HepG2 (cell line): ENCODE results near the gene STYXL1. TPM values are rescaled to one million over a fixed set of nuclear protein-coding genes. Genes with fewer than 3 reads are reported as not detected.
"Not testable (repeated sequence)": the region's sequence is repeated elsewhere in the genome, so short reads cannot be mapped to it uniquely, and the experiment has no call there.

Experiments used
- ATAC-seq: fragments of 200-7000 bp; cut with Tn5 transposase; 3 replicates; pipeline ENCODE4 v1.9.1; 2020; ENCODE audit warnings: mild to moderate bottlenecking, moderate library complexity
- BruUV-seq: library from RNA; stranded (reverse); fragments of 400-500 nt; replicated peaks from 2 replicates; lab custom pipeline; 2021; lab: Mats Ljungman, UMichigan
- CTCF ChIA-PET: fragments of 300-600 bp; formaldehyde crosslinking; extraction: SDS; loops from one replicate; lab custom pipeline; 2021; ENCODE audit warnings: low total read pairs, inconsistent platforms, low intra/inter-chr PET ratio; lab: Yijun Ruan, JAX
- POLR2A ChIA-PET: fragments of 350-600 bp; sonication (Branson Sonifier 250); formaldehyde crosslinking; loops from one replicate; lab custom pipeline; 2020; ENCODE audit warnings: antibody characterized with exemption, inconsistent platforms; lab: Yijun Ruan, JAX
- DNase-seq: peaks from one replicate; pipeline ENCODE4 v3.0.0-alpha.2; 2015; ENCODE audit warnings: low spot score
- FAIRE-seq: peaks from 3 replicates; lab custom pipeline; 2011; peaks lifted over from hg19 to GRCh38; lab: Jason Lieb, UNC
- H2AFZ ChIP-seq: one replicate; pipeline ENCODE4 v1.6.1; 2011; ENCODE audit warnings: low read length, inconsistent platforms
- H3K27ac ChIP-seq: fragments of 300-600 bp; 3 replicates; pipeline ENCODE4 v1.8.0; 2011; ENCODE audit warnings: mixed run types, mild to moderate bottlenecking, mixed read lengths, low read length, inconsistent platforms; ENCODE audit not compliant: insufficient read depth; ENCODE audit errors: extremely low read length
- H3K27me3 ChIP-seq, 2 experiments: fragments of 200-600 bp in 1 of 2; 2 replicates in 1 of 2; 3 replicates in 1 of 2; pipeline versions ENCODE4 v1.6.0 to v1.8.0; 2011; ENCODE audit warnings: low read length in 2 of 2, mild to moderate bottlenecking in 2 of 2, moderate library complexity in 2 of 2, inconsistent platforms in 1 of 2; ENCODE audit not compliant: insufficient read depth in 2 of 2, control insufficient read depth in 1 of 2
- H3K36me3 ChIP-seq, 2 experiments: fragments of 200-600 bp in 1 of 2; replicated peaks in 1 of 2; 2 replicates in 1 of 2; 3 replicates in 1 of 2; pipeline versions ENCODE4 v1.5.1 to v1.8.0; 2011; ENCODE audit warnings: low read length in 2 of 2, inconsistent platforms in 1 of 2; ENCODE audit not compliant: insufficient read depth in 2 of 2, control insufficient read depth in 1 of 2
- H3K4me1 ChIP-seq: 2 replicates; pipeline ENCODE4 v1.5.1; 2012; ENCODE audit warnings: low read length, inconsistent platforms; ENCODE audit not compliant: insufficient read depth
- H3K4me2 ChIP-seq: 2 replicates; pipeline ENCODE4 v1.6.0; 2011; ENCODE audit warnings: low read depth, low read length, inconsistent platforms
- H3K4me3 ChIP-seq, 3 experiments: fragments of 200-600 bp in 1 of 3; sonication (generic), shearing (Covaris generic) in 1 of 3; replicated peaks in 1 of 3; 2 replicates each; pipeline ENCODE4 v1.5.1; 2011 to 2016; ENCODE audit warnings: low read length in 3 of 3, inconsistent platforms in 2 of 3, low read depth in 2 of 3, mild to moderate bottlenecking in 2 of 3, control low read depth in 1 of 3, mixed read lengths in 1 of 3; ENCODE audit not compliant: insufficient read depth in 1 of 3
- H3K79me2 ChIP-seq: one replicate; pipeline ENCODE4 v1.6.1; 2011; ENCODE audit warnings: low read length, inconsistent platforms; ENCODE audit not compliant: insufficient read depth
- H3K9ac ChIP-seq: 2 replicates; pipeline ENCODE4 v1.6.0; 2011; ENCODE audit warnings: mild to moderate bottlenecking, low read depth, low read length, inconsistent platforms; ENCODE audit not compliant: insufficient read depth
- H3K9me3 ChIP-seq: 2 replicates; pipeline ENCODE4 v1.5.1; 2012; ENCODE audit warnings: mild to moderate bottlenecking, low read length
- H4K20me1 ChIP-seq: 2 replicates; pipeline ENCODE4 v1.6.0; 2011; ENCODE audit warnings: inconsistent platforms, mild to moderate bottlenecking, low read length, moderate library complexity; ENCODE audit not compliant: insufficient read depth
- ARID2 ChIP-seq: sonication (generic); formaldehyde crosslinking; IDR thresholded peaks from 2 replicates; pipeline ENCODE4 v1.8.1; 2022; ENCODE audit warnings: mild to moderate bottlenecking, missing genetic modification reagents, borderline replicate concordance
- DPF2 ChIP-seq: sonication (generic); formaldehyde crosslinking; IDR thresholded peaks from 2 replicates; pipeline ENCODE4 v1.4.0; 2020; ENCODE audit warnings: mild to moderate bottlenecking, low read depth, missing genetic modification reagents, borderline replicate concordance
- GTF2F1 ChIP-seq: fragments of 150-350 bp; IDR thresholded peaks from 2 replicates; pipeline ENCODE4 v1.6.1; 2014; ENCODE audit warnings: low read length
- JARID2 ChIP-seq: sonication (generic); formaldehyde crosslinking; IDR thresholded peaks from 2 replicates; pipeline ENCODE4 v1.8.1; 2023; ENCODE audit warnings: missing genetic modification reagents, inconsistent platforms; ENCODE audit not compliant: insufficient replicate concordance
- NR1H2 ChIP-seq: sonication (generic); formaldehyde crosslinking; IDR thresholded peaks from 2 replicates; pipeline ENCODE4 v1.8.1; 2022; ENCODE audit warnings: low read depth, missing genetic modification reagents, borderline replicate concordance
- NR2F6 ChIP-seq, 2 experiments: IDR thresholded peaks; 2 replicates each; pipeline ENCODE4 v1.6.1; 2016; ENCODE audit warnings: antibody characterized with exemption in 1 of 2, mild to moderate bottlenecking in 1 of 2
- PAWR ChIP-seq: sonication (generic); formaldehyde crosslinking; IDR thresholded peaks from 2 replicates; pipeline ENCODE4 v1.4.0; 2020; ENCODE audit warnings: missing genetic modification reagents, mild to moderate bottlenecking, borderline replicate concordance
- POLR2G ChIP-seq: fragments of 200-400 bp; formaldehyde crosslinking; IDR thresholded peaks from 2 replicates; pipeline ENCODE4 v1.6.1; 2018; ENCODE audit warnings: mild to moderate bottlenecking, low read depth, low read length, moderate library complexity
- TIGD3 ChIP-seq: sonication (generic); formaldehyde crosslinking; IDR thresholded peaks from 2 replicates; pipeline ENCODE4 v1.5.1; 2020; ENCODE audit warnings: mild to moderate bottlenecking, missing genetic modification reagents, borderline replicate concordance
- XRCC5 ChIP-seq: fragments of 200-400 bp; formaldehyde crosslinking; optimal IDR thresholded peaks from 2 replicates; pipeline ENCODE3; 2017; ENCODE audit warnings: mild to moderate bottlenecking, low read length
- ZNF451 ChIP-seq: sonication (generic); formaldehyde crosslinking; IDR thresholded peaks from 2 replicates; pipeline ENCODE4 v1.5.0; 2020; ENCODE audit warnings: mild to moderate bottlenecking, missing genetic modification reagents
- ZNF501 ChIP-seq: sonication (generic); formaldehyde crosslinking; IDR thresholded peaks from 2 replicates; pipeline ENCODE4 v1.5.1; 2020; ENCODE audit warnings: mild to moderate bottlenecking, moderate library complexity, missing genetic modification reagents
- ZNF839 ChIP-seq: sonication (generic); formaldehyde crosslinking; IDR thresholded peaks from 2 replicates; pipeline ENCODE4 v1.4.0; 2020; ENCODE audit warnings: missing genetic modification reagents, mild to moderate bottlenecking, borderline replicate concordance
- WGBS: methylation state at CpG from one replicate; pipeline ENCODE4 v1.1.6; 2017; ENCODE audit warnings: low lambda C conversion rate; 5-methylcytosine and 5-hydroxymethylcytosine counted together
- in situ Hi-C: cut with HindIII; loops from 2 replicates; pipeline ENCODE4 v1.10.0; 2017; ENCODE audit warnings: low pct_unique_long_range_greater_than_20kb; ENCODE audit not compliant: extremely low pct_ligation_motif_present
- intact Hi-C: fragments of 100-400 bp; cut with micrococcal nuclease; formaldehyde crosslinking; loops from one replicate; pipeline ENCODE4 v1.10.0; 2022; ENCODE audit not compliant: unreplicated experiment
- polyA plus RNA-seq, 8 experiments: library from polyadenylated mRNA; depleted of rRNA in 3 of 8; stranded (reverse) in 7 of 8; unstranded in 1 of 8; fragments of >200 nt; fragmentation: Illumina TruSeq in 4 of 8; extraction: Trizol in 4 of 8; gene quantifications; 2 replicates each; pipeline versions ENCODE4 v1.2.1 to v1.2.3, GENCODE V29; 2011 to 2016; ENCODE audit warnings: low read depth in 4 of 8, missing spikeins in 1 of 8, mixed read lengths in 1 of 8; ENCODE audit not compliant: insufficient read depth in 1 of 8
- total RNA-seq, 5 experiments: library from RNA; depleted of rRNA; stranded (reverse); fragments of >200 nt; fragmentation: Illumina TruSeq; extraction: Trizol; gene quantifications; 2 replicates each; pipeline ENCODE4 v1.2.3, GENCODE V29; 2016; ENCODE audit warnings: low read depth in 1 of 5
- TF ChIP-seq, protein P1 (sequence below): sonication (generic); formaldehyde crosslinking; IDR thresholded peaks from 2 replicates; pipeline ENCODE4 v1.8.0; 2022; ENCODE audit warnings: mild to moderate bottlenecking, missing genetic modification reagents; ENCODE audit not compliant: insufficient replicate concordance
- TF ChIP-seq, protein P2 (sequence below): sonication (generic); formaldehyde crosslinking; IDR thresholded peaks from 2 replicates; pipeline ENCODE4 v1.5.0; 2020; ENCODE audit warnings: mild to moderate bottlenecking, missing genetic modification reagents
- TF ChIP-seq, protein P3 (sequence below): sonication (generic); formaldehyde crosslinking; IDR thresholded peaks from 2 replicates; pipeline ENCODE4 v1.4.0; 2020; ENCODE audit warnings: missing genetic modification reagents

The STYXL1 gene
- total and polyA plus RNA-seq, 2 of the 13 experiments (the other 11 are each of a cell fraction or from before 2014, with no cell fraction given), result 23.9 to 38.3 TPM

DNA sequence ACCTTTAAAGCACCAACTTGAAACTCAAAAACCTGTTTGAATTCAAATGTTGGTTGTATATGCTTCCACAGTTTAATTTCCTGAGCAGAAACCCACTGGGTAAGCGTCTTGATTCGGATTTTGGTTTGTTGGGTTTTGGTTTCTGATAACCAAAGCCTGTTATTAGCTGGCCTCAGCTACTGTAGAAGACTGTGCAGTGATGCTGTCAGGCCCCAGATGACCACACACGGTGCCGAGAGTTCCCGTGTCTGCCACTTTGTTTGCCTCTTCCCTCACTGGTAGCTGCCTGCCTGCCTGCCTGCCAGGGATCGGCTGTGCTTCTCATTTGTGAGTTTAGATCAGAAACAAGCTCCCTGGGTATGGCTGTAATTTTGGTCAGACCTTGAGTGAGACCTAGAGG lies 5.7 kb upstream of the STYXL1 start (continued):
- TF ChIP-seq, protein P1, sequence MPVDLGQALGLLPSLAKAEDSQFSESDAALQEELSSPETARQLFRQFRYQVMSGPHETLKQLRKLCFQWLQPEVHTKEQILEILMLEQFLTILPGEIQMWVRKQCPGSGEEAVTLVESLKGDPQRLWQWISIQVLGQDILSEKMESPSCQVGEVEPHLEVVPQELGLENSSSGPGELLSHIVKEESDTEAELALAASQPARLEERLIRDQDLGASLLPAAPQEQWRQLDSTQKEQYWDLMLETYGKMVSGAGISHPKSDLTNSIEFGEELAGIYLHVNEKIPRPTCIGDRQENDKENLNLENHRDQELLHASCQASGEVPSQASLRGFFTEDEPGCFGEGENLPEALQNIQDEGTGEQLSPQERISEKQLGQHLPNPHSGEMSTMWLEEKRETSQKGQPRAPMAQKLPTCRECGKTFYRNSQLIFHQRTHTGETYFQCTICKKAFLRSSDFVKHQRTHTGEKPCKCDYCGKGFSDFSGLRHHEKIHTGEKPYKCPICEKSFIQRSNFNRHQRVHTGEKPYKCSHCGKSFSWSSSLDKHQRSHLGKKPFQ (CRISPR knock-in tag), result no peak
- no peak for TF ChIP-seq ZNF839 (CRISPR knock-in tag)
- no peak for TF ChIP-seq NR2F6 (IDR thresholded peaks at IDR 0.05)
- no peak for TF ChIP-seq NR2F6 (CRISPR knock-in tag; IDR thresholded peaks at IDR 0.05)
- no peak for TF ChIP-seq JARID2 (CRISPR knock-in tag)
- TF ChIP-seq XRCC5, result no peak
- no peak for TF ChIP-seq NR1H2 (CRISPR knock-in tag)
- TF ChIP-seq ZNF501 (CRISPR knock-in tag), result no peak
- no peak for TF ChIP-seq DPF2 (CRISPR knock-in tag)
- TF ChIP-seq ARID2 (CRISPR knock-in tag), result no peak
- TF ChIP-seq TIGD3 (CRISPR knock-in tag), result no peak
- TF ChIP-seq GTF2F1, result no peak
- TF ChIP-seq ZNF451 (CRISPR knock-in tag), result no peak
- no peak for TF ChIP-seq POLR2G
- TF ChIP-seq, protein P2, sequence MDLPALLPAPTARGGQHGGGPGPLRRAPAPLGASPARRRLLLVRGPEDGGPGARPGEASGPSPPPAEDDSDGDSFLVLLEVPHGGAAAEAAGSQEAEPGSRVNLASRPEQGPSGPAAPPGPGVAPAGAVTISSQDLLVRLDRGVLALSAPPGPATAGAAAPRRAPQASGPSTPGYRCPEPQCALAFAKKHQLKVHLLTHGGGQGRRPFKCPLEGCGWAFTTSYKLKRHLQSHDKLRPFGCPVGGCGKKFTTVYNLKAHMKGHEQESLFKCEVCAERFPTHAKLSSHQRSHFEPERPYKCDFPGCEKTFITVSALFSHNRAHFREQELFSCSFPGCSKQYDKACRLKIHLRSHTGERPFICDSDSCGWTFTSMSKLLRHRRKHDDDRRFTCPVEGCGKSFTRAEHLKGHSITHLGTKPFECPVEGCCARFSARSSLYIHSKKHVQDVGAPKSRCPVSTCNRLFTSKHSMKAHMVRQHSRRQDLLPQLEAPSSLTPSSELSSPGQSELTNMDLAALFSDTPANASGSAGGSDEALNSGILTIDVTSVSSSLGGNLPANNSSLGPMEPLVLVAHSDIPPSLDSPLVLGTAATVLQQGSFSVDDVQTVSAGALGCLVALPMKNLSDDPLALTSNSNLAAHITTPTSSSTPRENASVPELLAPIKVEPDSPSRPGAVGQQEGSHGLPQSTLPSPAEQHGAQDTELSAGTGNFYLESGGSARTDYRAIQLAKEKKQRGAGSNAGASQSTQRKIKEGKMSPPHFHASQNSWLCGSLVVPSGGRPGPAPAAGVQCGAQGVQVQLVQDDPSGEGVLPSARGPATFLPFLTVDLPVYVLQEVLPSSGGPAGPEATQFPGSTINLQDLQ (CRISPR knock-in tag), result no peak
- TF ChIP-seq PAWR (CRISPR knock-in tag), result no peak
- TF ChIP-seq, protein P3, sequence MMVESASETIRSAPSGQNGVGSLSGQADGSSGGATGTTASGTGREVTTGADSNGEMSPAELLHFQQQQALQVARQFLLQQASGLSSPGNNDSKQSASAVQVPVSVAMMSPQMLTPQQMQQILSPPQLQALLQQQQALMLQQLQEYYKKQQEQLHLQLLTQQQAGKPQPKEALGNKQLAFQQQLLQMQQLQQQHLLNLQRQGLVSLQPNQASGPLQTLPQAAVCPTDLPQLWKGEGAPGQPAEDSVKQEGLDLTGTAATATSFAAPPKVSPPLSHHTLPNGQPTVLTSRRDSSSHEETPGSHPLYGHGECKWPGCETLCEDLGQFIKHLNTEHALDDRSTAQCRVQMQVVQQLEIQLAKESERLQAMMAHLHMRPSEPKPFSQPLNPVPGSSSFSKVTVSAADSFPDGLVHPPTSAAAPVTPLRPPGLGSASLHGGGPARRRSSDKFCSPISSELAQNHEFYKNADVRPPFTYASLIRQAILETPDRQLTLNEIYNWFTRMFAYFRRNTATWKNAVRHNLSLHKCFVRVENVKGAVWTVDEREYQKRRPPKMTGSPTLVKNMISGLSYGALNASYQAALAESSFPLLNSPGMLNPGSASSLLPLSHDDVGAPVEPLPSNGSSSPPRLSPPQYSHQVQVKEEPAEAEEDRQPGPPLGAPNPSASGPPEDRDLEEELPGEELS (CRISPR knock-in tag), result no peak

GRCh38 chr7:76052681-76053080 lies 4.9 kb upstream of the STYXL1 start:
- H3K9ac ChIP-seq, FAIRE-seq, H4K20me1 ChIP-seq, CTCF ChIA-PET, ATAC-seq, H2AFZ ChIP-seq, H3K4me3 ChIP-seq, POLR2A ChIA-PET, H3K4me2 ChIP-seq, H3K27ac ChIP-seq, intact Hi-C loops, DNase-seq, in situ Hi-C loops, H3K9me3 ChIP-seq, H3K27me3 ChIP-seq, BruUV-seq: not testable (repeated sequence)
- H3K36me3 ChIP-seq, result peaks cover 12 to 65% of the 10 kb centered on the region in 2 experiments
- peaks cover 68% of the 10 kb centered on the region for H3K4me1 ChIP-seq
- H3K79me2 ChIP-seq, result peaks cover 68% of the 10 kb centered on the region
- 95% methylated on average over 8 of the region's 8 CpGs for WGBS
